CD8-positive, alpha-beta memory T cell (primary cell): ENCODE data around the gene LCN6. TPM values are rescaled to one million over a fixed set of nuclear protein-coding genes. Genes with fewer than 3 reads are reported as not detected.
"Not testable (repeated sequence)": the region's sequence is repeated elsewhere in the genome, so short reads cannot be mapped to it uniquely, and the experiment has no call there.

ENCODE experiments used
- CTCF ChIA-PET: fragments of 350-600 bp; sonication (Branson Sonifier 250); formaldehyde crosslinking; loops from one replicate; lab custom pipeline; 2021; ENCODE audit warnings: antibody characterized with exemption; lab: Charles Lee
- POLR2A ChIA-PET: fragments of 350-600 bp; sonication (Branson Sonifier 250); formaldehyde crosslinking; loops from one replicate; lab custom pipeline; 2021; ENCODE audit warnings: antibody characterized with exemption; lab: Charles Lee
- DNase-seq, 5 donors: peaks; one replicate each; pipeline versions ENCODE4 v3.0.0 to v3.0.0-alpha.2; 2020 to 2022; ENCODE audit warnings: mixed read lengths in 1 of 5
- H3K27ac ChIP-seq: one replicate; pipeline ENCODE4 v1.7.0; 2013; ENCODE audit warnings: low read depth, mild to moderate bottlenecking, low read length, moderate library complexity
- H3K27me3 ChIP-seq: 2 replicates; pipeline ENCODE4 v1.7.0; 2013; ENCODE audit warnings: low read length, mild to moderate bottlenecking; ENCODE audit not compliant: insufficient read depth, poor library complexity, severe bottlenecking
- H3K36me3 ChIP-seq: 2 replicates; pipeline ENCODE4 v1.7.0; 2013; ENCODE audit warnings: mild to moderate bottlenecking, low read length, moderate library complexity; ENCODE audit not compliant: insufficient read depth
- H3K4me1 ChIP-seq: 2 replicates; pipeline ENCODE4 v1.7.0; 2013; ENCODE audit warnings: mild to moderate bottlenecking, low read length, moderate library complexity; ENCODE audit not compliant: insufficient read depth
- H3K4me3 ChIP-seq: 2 replicates; pipeline ENCODE4 v1.7.0; 2013; ENCODE audit warnings: mild to moderate bottlenecking, low read length
- H3K9me3 ChIP-seq: 2 replicates; pipeline ENCODE4 v1.7.0; 2013; ENCODE audit warnings: mild to moderate bottlenecking, low read length
- H3K27ac Mint-ChIP-seq, 8 donors: one replicate each; pipeline ENCODE4 v1.8.0; 2020 to 2021; ENCODE audit warnings: mixed read lengths in 8 of 8, mild to moderate bottlenecking in 6 of 8, inconsistent platforms in 3 of 8, moderate library complexity in 3 of 8
- H3K27me3 Mint-ChIP-seq, 2 donors: one replicate each; pipeline ENCODE4 v1.8.0; 2020 to 2021; ENCODE audit warnings: mixed read lengths in 2 of 2, mild to moderate bottlenecking in 1 of 2, moderate library complexity in 1 of 2
- H3K36me3 Mint-ChIP-seq, 3 donors: one replicate each; pipeline ENCODE4 v1.8.0; 2020 to 2021; ENCODE audit warnings: mixed read lengths in 3 of 3, inconsistent platforms in 1 of 3, mild to moderate bottlenecking in 1 of 3
- H3K4me1 Mint-ChIP-seq, 3 donors: one replicate each; pipeline ENCODE4 v1.8.0; 2020 to 2021; ENCODE audit warnings: mixed read lengths in 3 of 3, inconsistent platforms in 1 of 3, mild to moderate bottlenecking in 1 of 3
- H3K4me3 Mint-ChIP-seq, 7 donors: one replicate each; pipeline ENCODE4 v1.8.0; 2020 to 2021; ENCODE audit warnings: mixed read lengths in 7 of 7, mild to moderate bottlenecking in 6 of 7, moderate library complexity in 4 of 7, inconsistent platforms in 2 of 7
- H3K9me3 Mint-ChIP-seq, 5 donors: one replicate each; pipeline ENCODE4 v1.8.0; 2020 to 2022; ENCODE audit warnings: mixed read lengths in 5 of 5, mild to moderate bottlenecking in 3 of 5, moderate library complexity in 2 of 5, inconsistent platforms in 1 of 5
- polyA plus RNA-seq: library from polyadenylated mRNA; unstranded; fragments of 300-500 nt; fragmentation: Illumina TruSeq; gene quantifications from one replicate; pipeline ENCODE4 v1.2.3, GENCODE V29; 2021
- total RNA-seq, 2 experiments: library from RNA; stranded (reverse); gene quantifications; one replicate each; pipeline ENCODE4 v1.2.3, GENCODE V29; 2021

The LCN6 gene, protein sequence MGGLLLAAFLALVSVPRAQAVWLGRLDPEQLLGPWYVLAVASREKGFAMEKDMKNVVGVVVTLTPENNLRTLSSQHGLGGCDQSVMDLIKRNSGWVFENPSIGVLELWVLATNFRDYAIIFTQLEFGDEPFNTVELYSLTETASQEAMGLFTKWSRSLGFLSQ
- not detected for total RNA-seq
- polyA plus RNA-seq = not detected

DNA sequence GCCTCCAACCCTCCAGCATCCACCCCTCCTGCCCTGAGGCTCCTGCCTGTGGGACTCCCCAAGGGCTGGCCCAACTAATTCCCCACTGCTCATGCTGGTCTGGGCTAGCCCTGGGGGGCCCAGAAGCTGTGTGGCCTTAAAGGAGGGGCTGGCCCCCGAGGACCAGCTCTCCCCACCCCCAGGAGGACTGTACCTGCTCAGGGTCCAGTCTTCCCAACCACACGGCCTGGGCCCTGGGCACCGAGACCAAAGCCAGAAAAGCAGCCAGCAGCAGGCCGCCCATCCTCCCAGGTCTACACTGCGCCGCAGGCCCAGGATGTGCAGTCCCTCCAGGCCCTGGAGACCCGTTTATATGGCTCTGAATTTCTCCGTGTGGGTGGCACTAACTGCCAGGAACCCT is at the start of gene LCN6:
Gene LCN6, minus strand, starts transcription at position 325 of the 400 bp plus-strand sequence. Its CDS starts 42 bp downstream, at position 283.
- Mint-ChIP-seq H3K27ac (no peak within 1 kb of the TSS), H3K4me1 (no peaks in the 10 kb centered on the region), H3K27me3 (peaks cover 11 to 14% of the 10 kb centered on the region in 2 donors), H3K36me3 (peaks cover 0 to 12% (median 0%) of the 10 kb centered on the region in 3 donors), H3K9me3 (peaks cover 14 to 21% (median 15%) of the 10 kb centered on the region in 5 donors), H3K4me3 (no peak within 1 kb of the TSS)
- Histone ChIP-seq H3K27me3 (no peaks in the 10 kb centered on the region), H3K36me3 (no peaks in the 10 kb centered on the region), H3K27ac (no peak within 1 kb of the TSS), H3K4me1 (no peaks in the 10 kb centered on the region), H3K4me3 (no peak within 1 kb of the TSS), H3K9me3 (peaks cover 9% of the 10 kb centered on the region)
- no peak for DNase-seq
- CTCF ChIA-PET = interaction anchor here (1.3 kb wide), 1 partner anchor 10 kb away, joined by 3 read pairs; the partner anchor contains the start of gene LCN8
- POLR2A ChIA-PET = no interaction called here

GRCh38 chr9:136796775-136797347 is 48.5 kb upstream of the LCN6 start:
- not testable (repeated sequence) for H3K27me3 ChIP-seq, H3K27me3 Mint-ChIP-seq, H3K36me3 ChIP-seq, H3K9me3 ChIP-seq, H3K36me3 Mint-ChIP-seq, H3K9me3 Mint-ChIP-seq, DNase-seq, H3K4me3 ChIP-seq, H3K27ac ChIP-seq, H3K27ac Mint-ChIP-seq
- ChIA-PET POLR2A (interaction anchor here (0.6 kb wide), 1 partner anchor 290 kb away, joined by 3 read pairs; the partner anchor contains the start of gene MAN1B1), CTCF (interaction anchor here (0.7 kb wide), 1 partner anchor 232 kb away, joined by 3 read pairs; no protein-coding TSS in a partner anchor)
- Mint-ChIP-seq H3K4me1 (peaks cover 16 to 33% (median 27%) of the 10 kb centered on the region in 3 donors), H3K4me3 (peak overlapping the region in 1 of 7 donors; percentile 56)
- peaks cover 39% of the 10 kb centered on the region for H3K4me1 ChIP-seq

GRCh38 chr9:136796238-136796774 is 48.0 kb upstream of the LCN6 start, which contains the start of gene CCDC183:
CCDC183 (plus strand) TSS chr9:136796338; CDS start chr9:136796398, 60 bp downstream.
- peaks cover 39% of the 10 kb centered on the region for H3K4me1 ChIP-seq

GRCh38 chr9:136795000-136795348 is 46.6 kb upstream of the LCN6 start:
- POLR2A ChIA-PET = no interaction called here
- H3K4me3 Mint-ChIP-seq = no peak overlapping the region
- Histone ChIP-seq H3K4me3 (no peak overlapping the region), H3K27me3 (no peaks in the 10 kb centered on the region), H3K36me3 (no peaks in the 10 kb centered on the region), H3K4me1 (peaks cover 36% of the 10 kb centered on the region), H3K9me3 (no peaks in the 10 kb centered on the region), H3K27ac (no peak overlapping the region)
- peaks cover 9 to 32% (median 17%) of the 10 kb centered on the region in 3 donors for H3K4me1 Mint-ChIP-seq
- H3K9me3 Mint-ChIP-seq = no peaks in the 10 kb centered on the region
- no peak overlapping the region for H3K27ac Mint-ChIP-seq
- CTCF ChIA-PET = no interaction called here
- H3K27me3 Mint-ChIP-seq = no peaks in the 10 kb centered on the region
- H3K36me3 Mint-ChIP-seq = peaks cover 0 to 9% (median 2%) of the 10 kb centered on the region in 3 donors
- no peak for DNase-seq

More at GRCh38 chr9:136796238-136796774, 48.0 kb upstream of the LCN6 start, which contains the start of gene CCDC183:
- no peaks in the 10 kb centered on the region for H3K36me3 ChIP-seq
- no peaks in the 10 kb centered on the region for H3K9me3 ChIP-seq
- H3K4me1 Mint-ChIP-seq = peaks cover 16 to 34% (median 26%) of the 10 kb centered on the region in 3 donors
- H3K27ac ChIP-seq = no peak within 1 kb of the TSS
- peaks cover 0 to 6% of the 10 kb centered on the region in 2 donors for H3K27me3 Mint-ChIP-seq
- DNase-seq = no peak
- H3K4me3 Mint-ChIP-seq = peak within 1 kb of the TSS in 1 of 7 donors; percentile 56
- H3K4me3 ChIP-seq = no peak within 1 kb of the TSS
- ChIA-PET CTCF (no interaction called here), POLR2A (interaction anchor here (0.6 kb wide), 1 partner anchor 290 kb away, joined by 3 read pairs; the partner anchor contains the start of gene MAN1B1)
- peaks cover 0 to 9% (median 2%) of the 10 kb centered on the region in 3 donors for H3K36me3 Mint-ChIP-seq
- no peaks in the 10 kb centered on the region for H3K9me3 Mint-ChIP-seq
- peak within 1 kb of the TSS in 1 of 8 donors; percentile 57 for H3K27ac Mint-ChIP-seq
- H3K27me3 ChIP-seq = no peaks in the 10 kb centered on the region

- peaks cover 9 to 29% (median 17%) of the 10 kb centered on the region in 3 donors for H3K4me1 Mint-ChIP-seq
- POLR2A ChIA-PET = interaction anchor here (1.1 kb wide), 1 partner anchor 8 kb away, joined by 3 read pairs; no protein-coding TSS in a partner anchor
- no peaks in the 10 kb centered on the region for H3K9me3 ChIP-seq
- H3K27me3 Mint-ChIP-seq = no peaks in the 10 kb centered on the region
- H3K4me3 Mint-ChIP-seq = peak overlapping the region in 2 of 7 donors; percentile 54 to 61
- DNase-seq = no peak
- CTCF ChIA-PET = interaction anchor here (0.9 to 1.5 kb wide), 6 partner anchors 13 to 292 kb away, joined by 3 to 7 read pairs (median 4); partner anchors contain the start of genes AJM1, MAN1B1 and RABL6
- no peaks in the 10 kb centered on the region for H3K36me3 ChIP-seq
- H3K4me1 ChIP-seq = peaks cover 33% of the 10 kb centered on the region
- H3K9me3 Mint-ChIP-seq = no peaks in the 10 kb centered on the region
- H3K27ac Mint-ChIP-seq = no peak overlapping the region
- H3K27ac ChIP-seq = no peak overlapping the region
- H3K27me3 ChIP-seq = no peaks in the 10 kb centered on the region
- peaks cover 0 to 9% (median 2%) of the 10 kb centered on the region in 3 donors for H3K36me3 Mint-ChIP-seq
- H3K4me3 ChIP-seq = no peak overlapping the region
These were observed 46.1 kb upstream of the LCN6 start for GRCh38 chr9:136794281-136794999.

DNA sequence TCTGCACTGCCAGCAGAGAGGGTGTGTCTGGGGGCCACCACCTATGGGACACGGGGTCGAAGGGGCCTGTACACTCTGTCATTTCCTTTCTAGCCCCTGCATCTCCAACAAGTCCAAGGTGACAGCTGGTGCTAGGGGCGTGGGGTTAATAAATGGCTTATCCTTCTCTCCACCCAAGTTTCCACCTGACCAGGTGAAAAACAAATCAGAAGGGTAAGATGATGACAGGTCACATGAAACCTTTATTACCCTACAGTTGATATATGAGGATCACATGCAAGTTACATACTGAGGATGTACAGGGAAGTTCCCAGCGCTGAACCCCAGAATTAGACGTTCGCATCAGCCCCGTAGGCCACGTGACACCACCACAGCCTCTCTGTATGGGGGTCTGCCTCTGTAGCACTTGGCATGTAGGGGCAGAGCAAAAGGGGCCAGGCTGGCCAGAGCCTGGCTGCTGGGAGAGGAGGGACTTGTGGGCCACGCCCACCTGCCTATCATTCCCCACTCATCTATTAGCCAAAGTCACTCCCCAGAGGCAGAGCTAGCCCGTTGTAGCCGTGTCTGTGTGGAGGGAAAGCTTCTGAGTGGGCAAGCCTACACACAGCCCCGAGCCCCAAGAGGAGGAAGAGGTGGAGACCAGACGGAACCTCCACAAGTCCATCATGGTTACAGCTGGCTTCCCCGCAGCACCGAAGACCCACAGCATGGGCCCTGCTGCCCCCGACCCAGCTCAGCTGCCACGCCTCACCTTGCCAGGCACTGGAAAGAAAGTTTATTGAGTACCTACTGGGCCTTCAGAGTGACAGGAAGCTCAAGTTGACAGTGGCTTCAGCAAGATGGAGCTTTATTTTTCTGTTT is 45.0 kb upstream of the LCN6 start:
- H3K9me3 ChIP-seq = no peaks in the 10 kb centered on the region
- ChIA-PET CTCF (interaction anchor here (0.9 to 2.2 kb wide), 13 partner anchors 8 to 293 kb away, joined by 3 to 9 read pairs (median 4); partner anchors contain the start of genes AJM1, CLIC3, MAN1B1 and RABL6), POLR2A (interaction anchor here (1.1 kb wide), 1 partner anchor 9 kb away, joined by 3 read pairs; no protein-coding TSS in a partner anchor)
- H3K9me3 Mint-ChIP-seq = no peaks in the 10 kb centered on the region
- H3K4me1 Mint-ChIP-seq = peaks cover 13 to 29% (median 21%) of the 10 kb centered on the region in 3 donors
- DNase-seq = no peak
- H3K4me1 ChIP-seq = peaks cover 26% of the 10 kb centered on the region
- H3K27me3 Mint-ChIP-seq = no peaks in the 10 kb centered on the region
- H3K4me3 ChIP-seq = no peak overlapping the region
- H3K4me3 Mint-ChIP-seq = peak overlapping the region in 3 of 7 donors; percentile 8 to 49 (median 20)
- H3K27me3 ChIP-seq = no peaks in the 10 kb centered on the region
- peaks cover 0 to 9% (median 2%) of the 10 kb centered on the region in 3 donors for H3K36me3 Mint-ChIP-seq
- no peak overlapping the region for H3K27ac ChIP-seq
- H3K36me3 ChIP-seq = no peaks in the 10 kb centered on the region
- H3K27ac Mint-ChIP-seq = peak overlapping the region in 1 of 8 donors; percentile 65
